Osteocyte (in vitro differentiated cells): ENCODE measurements around the gene RASSF1. TPM values are rescaled to one million over a fixed set of nuclear protein-coding genes. Genes with fewer than 3 reads are reported as not detected.

Source experiments
- DNase-seq: peaks from one replicate; pipeline ENCODE4 v3.0.0; 2021; ENCODE audit warnings: mixed read lengths; ENCODE audit not compliant: unreplicated experiment; ENCODE audit errors: extremely low spot score
- H3K27ac Mint-ChIP-seq: one replicate; pipeline ENCODE4 v1.8.0; 2021; ENCODE audit warnings: mild to moderate bottlenecking, mixed read lengths; ENCODE audit not compliant: unreplicated experiment
- H3K27me3 Mint-ChIP-seq: one replicate; pipeline ENCODE4 v1.8.0; 2021; ENCODE audit warnings: mixed read lengths; ENCODE audit not compliant: unreplicated experiment
- H3K36me3 Mint-ChIP-seq: one replicate; pipeline ENCODE4 v1.8.0; 2021; ENCODE audit warnings: mixed read lengths; ENCODE audit not compliant: unreplicated experiment
- H3K4me1 Mint-ChIP-seq: one replicate; pipeline ENCODE4 v1.8.0; 2021; ENCODE audit warnings: mixed read lengths; ENCODE audit not compliant: unreplicated experiment
- H3K4me3 Mint-ChIP-seq: one replicate; pipeline ENCODE4 v1.8.0; 2021; ENCODE audit warnings: mild to moderate bottlenecking, moderate library complexity, mixed read lengths; ENCODE audit not compliant: unreplicated experiment
- H3K9me3 Mint-ChIP-seq: one replicate; pipeline ENCODE4 v1.8.0; 2021; ENCODE audit warnings: mixed read lengths; ENCODE audit not compliant: unreplicated experiment
- total RNA-seq: library from RNA; stranded (reverse); gene quantifications from 2 replicates; pipeline ENCODE4 v1.2.1, GENCODE V29; 2021
- TF ChIP-seq, protein P1 (sequence below): fragments of 200-600 bp; sonication (generic); IDR thresholded peaks from 2 replicates; pipeline ENCODE4 v1.5.0; 2021; ENCODE audit warnings: antibody characterized with exemption, mild to moderate bottlenecking, moderate library complexity

The RASSF1 gene
- total RNA-seq, 1 donor from 2014 or later = 12.8 TPM

DNA sequence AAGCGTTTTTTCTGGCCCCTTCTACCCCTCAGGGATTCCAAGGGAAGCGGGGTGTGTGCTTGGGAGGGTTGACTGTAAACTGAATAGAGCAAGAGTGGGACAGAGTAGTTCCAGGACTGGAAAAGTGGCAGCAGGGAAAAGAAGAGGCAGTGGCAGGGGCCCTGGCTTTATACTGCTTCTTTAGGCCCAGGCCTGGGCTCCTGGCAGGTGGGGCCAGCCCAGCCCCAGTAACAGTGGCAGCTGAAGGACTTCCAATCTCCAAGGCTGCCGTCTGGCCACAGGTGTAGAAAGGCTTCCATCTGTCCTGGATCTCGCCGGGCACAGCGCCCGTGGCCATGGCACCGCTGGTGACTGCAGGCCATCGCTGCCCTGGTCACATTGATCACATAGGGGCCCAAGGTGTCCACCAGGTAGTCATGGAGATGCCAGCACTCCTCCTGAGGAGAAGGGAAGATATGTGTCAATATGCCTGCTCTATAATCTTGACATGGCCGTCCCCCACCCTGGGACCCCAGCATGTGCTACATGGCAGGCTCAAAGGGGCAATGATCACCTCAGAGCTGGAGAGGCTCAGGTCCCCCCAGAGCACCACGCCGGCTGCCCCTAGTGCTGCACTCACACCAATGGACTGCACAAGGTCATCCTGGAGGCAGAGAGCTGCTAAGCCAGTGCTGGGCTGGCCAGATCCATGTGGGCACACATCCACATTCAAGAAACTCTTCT, 47.4 kb downstream of the RASSF1 start:
- H3K27me3 Mint-ChIP-seq = no peaks in the 10 kb centered on the region
- TF ChIP-seq, protein P1, sequence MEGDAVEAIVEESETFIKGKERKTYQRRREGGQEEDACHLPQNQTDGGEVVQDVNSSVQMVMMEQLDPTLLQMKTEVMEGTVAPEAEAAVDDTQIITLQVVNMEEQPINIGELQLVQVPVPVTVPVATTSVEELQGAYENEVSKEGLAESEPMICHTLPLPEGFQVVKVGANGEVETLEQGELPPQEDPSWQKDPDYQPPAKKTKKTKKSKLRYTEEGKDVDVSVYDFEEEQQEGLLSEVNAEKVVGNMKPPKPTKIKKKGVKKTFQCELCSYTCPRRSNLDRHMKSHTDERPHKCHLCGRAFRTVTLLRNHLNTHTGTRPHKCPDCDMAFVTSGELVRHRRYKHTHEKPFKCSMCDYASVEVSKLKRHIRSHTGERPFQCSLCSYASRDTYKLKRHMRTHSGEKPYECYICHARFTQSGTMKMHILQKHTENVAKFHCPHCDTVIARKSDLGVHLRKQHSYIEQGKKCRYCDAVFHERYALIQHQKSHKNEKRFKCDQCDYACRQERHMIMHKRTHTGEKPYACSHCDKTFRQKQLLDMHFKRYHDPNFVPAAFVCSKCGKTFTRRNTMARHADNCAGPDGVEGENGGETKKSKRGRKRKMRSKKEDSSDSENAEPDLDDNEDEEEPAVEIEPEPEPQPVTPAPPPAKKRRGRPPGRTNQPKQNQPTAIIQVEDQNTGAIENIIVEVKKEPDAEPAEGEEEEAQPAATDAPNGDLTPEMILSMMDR = no peak
- peak overlapping the region; percentile 98 for H3K27ac Mint-ChIP-seq
- H3K4me3 Mint-ChIP-seq = peak overlapping the region; percentile 73
- peaks cover 3% of the 10 kb centered on the region for H3K36me3 Mint-ChIP-seq
- peaks cover 17% of the 10 kb centered on the region for H3K4me1 Mint-ChIP-seq
- DNase-seq = no peak
- H3K9me3 Mint-ChIP-seq = no peaks in the 10 kb centered on the region

DNA sequence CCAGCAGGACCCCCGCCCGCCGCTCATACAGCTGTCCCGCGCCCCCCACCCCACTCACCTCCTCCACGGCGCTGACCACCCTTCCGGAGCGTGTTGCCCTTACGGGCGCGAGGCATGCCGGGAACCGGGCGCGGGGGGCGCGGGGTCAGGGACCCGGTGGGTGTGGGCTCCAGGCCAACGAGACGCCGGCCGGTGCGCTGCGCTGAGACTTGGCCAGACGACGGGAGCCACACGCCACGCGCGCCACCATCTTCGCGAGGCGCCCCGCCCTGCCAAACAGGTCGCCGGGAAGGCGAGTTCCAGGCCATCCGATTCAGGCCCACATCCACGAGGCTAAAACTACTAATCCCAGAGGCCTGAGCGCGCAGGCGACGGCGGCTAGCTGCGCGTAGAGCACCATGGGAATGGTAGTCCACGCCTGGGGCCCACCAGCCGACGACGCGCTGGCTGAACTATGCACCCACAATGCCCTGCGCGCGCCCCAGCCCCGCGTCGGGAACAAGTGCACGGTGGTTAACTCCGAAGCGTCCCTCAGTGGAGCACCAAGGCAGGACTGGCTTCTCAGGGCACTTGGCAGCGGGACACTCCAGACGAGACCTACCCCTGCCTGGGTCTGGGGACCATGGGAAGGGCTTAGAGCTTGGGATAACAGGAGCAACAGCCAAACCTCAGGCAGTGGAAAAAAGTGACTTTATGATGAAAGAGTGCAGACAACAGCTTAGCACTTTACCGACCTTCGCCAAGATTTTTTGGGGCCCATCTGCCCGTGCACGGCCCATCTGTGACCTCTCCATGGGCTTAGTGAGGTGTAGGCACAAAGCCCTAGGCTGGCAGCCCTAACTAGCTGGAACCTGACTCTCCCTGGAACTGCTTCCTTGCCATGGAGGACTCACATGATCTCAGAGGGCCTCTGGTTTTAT, 48.2 kb downstream of the RASSF1 start, which contains the start of gene IFRD2:
IFRD2 (minus strand) TSS at position 271 of the 920 bp plus-strand sequence; CDS start at position 116, 155 bp downstream.
- DNase-seq = peak; percentile 98
- peaks cover 14% of the 10 kb centered on the region for H3K4me1 Mint-ChIP-seq
- peak within 1 kb of the TSS; percentile 73 for H3K4me3 Mint-ChIP-seq
- TF ChIP-seq, protein P1 = no peak
- H3K27ac Mint-ChIP-seq = peak within 1 kb of the TSS; percentile 98
- peaks cover 3% of the 10 kb centered on the region for H3K36me3 Mint-ChIP-seq
- no peaks in the 10 kb centered on the region for H3K27me3 Mint-ChIP-seq
- H3K9me3 Mint-ChIP-seq = no peaks in the 10 kb centered on the region

DNA sequence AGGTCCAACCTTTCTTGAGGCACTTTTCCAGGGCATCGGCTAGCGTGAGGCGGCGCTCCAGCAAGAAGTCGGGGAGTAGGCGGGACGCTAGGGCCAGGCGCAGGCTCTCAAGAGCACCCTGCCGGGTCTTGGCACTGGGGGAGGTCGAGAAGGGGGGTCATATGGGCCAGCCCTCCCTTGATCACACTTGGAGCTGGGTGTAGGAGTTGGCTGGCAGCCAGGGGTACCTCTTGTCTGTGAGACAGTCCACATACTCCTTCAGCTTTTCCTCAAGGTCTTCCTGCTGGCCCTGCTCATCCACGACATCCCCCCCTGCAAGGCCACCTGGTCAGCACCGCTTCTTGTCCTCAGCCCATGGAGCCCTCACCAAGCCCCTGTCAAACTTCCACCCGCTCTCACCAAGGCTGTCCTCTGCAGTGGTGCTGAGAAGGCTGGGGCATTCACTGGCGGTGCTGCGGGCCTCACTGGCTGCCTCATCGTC, 50.4 kb downstream of the RASSF1 start:
- no peak overlapping the region for H3K27ac Mint-ChIP-seq
- H3K4me3 Mint-ChIP-seq = no peak overlapping the region
- H3K27me3 Mint-ChIP-seq = no peaks in the 10 kb centered on the region
- no peaks in the 10 kb centered on the region for H3K9me3 Mint-ChIP-seq
- H3K36me3 Mint-ChIP-seq = peaks cover 3% of the 10 kb centered on the region
- TF ChIP-seq, protein P1 = no peak
- H3K4me1 Mint-ChIP-seq = peaks cover 14% of the 10 kb centered on the region
- no peak for DNase-seq

DNA sequence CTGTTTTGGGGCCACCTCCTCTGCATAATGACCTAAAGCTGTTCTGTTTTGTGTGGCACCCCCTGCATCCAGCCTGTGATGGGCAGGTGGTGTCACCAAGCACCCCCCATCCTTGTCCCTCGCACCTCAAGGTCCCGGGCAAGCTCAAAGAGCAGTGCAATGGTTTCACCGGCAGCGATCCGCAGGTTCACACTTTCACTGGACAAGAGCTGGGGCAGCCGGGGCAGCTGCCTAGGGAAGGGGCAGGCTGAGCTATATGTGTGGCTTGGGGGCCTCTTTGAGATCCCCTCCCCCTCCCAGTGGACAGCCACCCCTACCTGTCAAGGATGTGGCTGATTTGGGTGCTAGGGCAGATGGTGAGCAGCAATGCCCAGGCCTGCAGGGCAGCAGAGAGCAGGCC, 51.5 kb downstream of the RASSF1 start:
- TF ChIP-seq, protein P1 = no peak
- Mint-ChIP-seq H3K9me3 (no peaks in the 10 kb centered on the region), H3K27ac (no peak overlapping the region), H3K27me3 (no peaks in the 10 kb centered on the region), H3K4me3 (no peak overlapping the region), H3K36me3 (peaks cover 3% of the 10 kb centered on the region), H3K4me1 (peaks cover 14% of the 10 kb centered on the region)
- DNase-seq = no peak
